Osteoblast (primary cell): ENCODE data around the gene CORO2A. TPM values are rescaled to one million over a fixed set of nuclear protein-coding genes. Genes with fewer than 3 reads are reported as not detected.

ENCODE experiments used
- DNase-seq: peaks from one replicate; pipeline ENCODE4 v3.0.0; 2011; ENCODE audit warnings: low spot score, mixed read lengths; ENCODE audit not compliant: insufficient read length; ENCODE audit errors: missing footprints
- H2AFZ ChIP-seq: 2 replicates; pipeline ENCODE4 v1.6.0; 2011; ENCODE audit warnings: mild to moderate bottlenecking, low read length
- H3K27ac ChIP-seq: 2 replicates; pipeline ENCODE4 v1.5.1; 2011; ENCODE audit warnings: mild to moderate bottlenecking, low read depth, low read length, moderate library complexity
- H3K27me3 ChIP-seq: 2 replicates; pipeline ENCODE4 v1.6.0; 2012; ENCODE audit warnings: mild to moderate bottlenecking, control low read depth, inconsistent platforms, low read length, moderate library complexity; ENCODE audit not compliant: insufficient read depth
- H3K36me3 ChIP-seq: 2 replicates; pipeline ENCODE4 v1.5.1; 2011; ENCODE audit warnings: mild to moderate bottlenecking, low read length, control low read depth, moderate library complexity; ENCODE audit not compliant: insufficient read depth
- H3K4me1 ChIP-seq: 2 replicates; pipeline ENCODE4 v1.5.1; 2011; ENCODE audit warnings: mild to moderate bottlenecking, low read length, control low read depth, moderate library complexity; ENCODE audit not compliant: insufficient read depth
- H3K4me2 ChIP-seq: 2 replicates; pipeline ENCODE4 v1.6.0; 2011; ENCODE audit warnings: mild to moderate bottlenecking, low read length; ENCODE audit not compliant: insufficient read depth
- H3K4me3 ChIP-seq: fragments of 200-600 bp; sonication (generic); 3 replicates; pipeline ENCODE4 v1.5.1; 2012; ENCODE audit warnings: mild to moderate bottlenecking, low read length, inconsistent platforms; ENCODE audit not compliant: insufficient read depth
- H3K79me2 ChIP-seq: 2 replicates; pipeline ENCODE4 v1.6.0; 2012; ENCODE audit warnings: mild to moderate bottlenecking, low read length, control low read depth, inconsistent platforms; ENCODE audit not compliant: insufficient read depth
- H3K9me3 ChIP-seq: 2 replicates; pipeline ENCODE4 v1.5.1; 2011; ENCODE audit warnings: low read depth, low read length, control low read depth
- H4K20me1 ChIP-seq: 2 replicates; pipeline ENCODE4 v1.6.0; 2012; ENCODE audit warnings: mild to moderate bottlenecking, low read length, control low read depth; ENCODE audit not compliant: insufficient read depth
- CTCF ChIP-seq: IDR thresholded peaks from 2 replicates; pipeline ENCODE4 v1.5.1; 2011; ENCODE audit warnings: mild to moderate bottlenecking, low read depth, low read length, moderate library complexity; ENCODE audit errors: extremely low read depth
- total RNA-seq: library from RNA; depleted of rRNA; stranded (reverse); fragments of >200 nt; gene quantifications from 2 replicates; pipeline ENCODE4 v1.2.3, GENCODE V29; 2012

CORO2A gene
- total RNA-seq, 1 donor: 0.72 TPM

- Histone ChIP-seq H3K27me3 (no peaks in the 10 kb centered on the region), H3K36me3 (peaks cover 27% of the 10 kb centered on the region), H2AFZ (no peak overlapping the region), H3K9me3 (no peaks in the 10 kb centered on the region), H3K4me3 (no peak overlapping the region), H3K4me2 (no peak overlapping the region), H4K20me1 (no peaks in the 10 kb centered on the region), H3K27ac (no peak overlapping the region), H3K4me1 (peaks cover 15% of the 10 kb centered on the region), H3K79me2 (no peaks in the 10 kb centered on the region)
- no peak for TF ChIP-seq CTCF
- DNase-seq: peak; percentile 62
Measured at GRCh38 chr9:98085944-98086343, 106.5 kb downstream of the CORO2A start.

GRCh38 chr9:98085058-98085457 is 107.4 kb downstream of the CORO2A start:
- H2AFZ ChIP-seq: no peak overlapping the region
- H3K27ac ChIP-seq: no peak overlapping the region
- no peak overlapping the region for H3K4me3 ChIP-seq
- H4K20me1 ChIP-seq: no peaks in the 10 kb centered on the region
- peaks cover 24% of the 10 kb centered on the region for H3K4me1 ChIP-seq
- no peak for TF ChIP-seq CTCF
- no peak for DNase-seq
- H3K4me2 ChIP-seq: no peak overlapping the region
- H3K36me3 ChIP-seq: peaks cover 33% of the 10 kb centered on the region
- no peaks in the 10 kb centered on the region for H3K27me3 ChIP-seq
- no peaks in the 10 kb centered on the region for H3K79me2 ChIP-seq
- H3K9me3 ChIP-seq: no peaks in the 10 kb centered on the region

GRCh38 chr9:98084396-98084795 is 108.0 kb downstream of the CORO2A start:
- Histone ChIP-seq H3K27ac (no peak overlapping the region), H3K36me3 (peaks cover 36% of the 10 kb centered on the region), H3K4me3 (no peak overlapping the region), H2AFZ (no peak overlapping the region), H3K27me3 (no peaks in the 10 kb centered on the region), H3K4me1 (peaks cover 24% of the 10 kb centered on the region), H4K20me1 (no peaks in the 10 kb centered on the region), H3K4me2 (no peak overlapping the region), H3K79me2 (peaks cover 2% of the 10 kb centered on the region), H3K9me3 (no peaks in the 10 kb centered on the region)
- TF ChIP-seq CTCF: no peak
- peak; percentile 62 for DNase-seq

- no peaks in the 10 kb centered on the region for H4K20me1 ChIP-seq
- H3K4me2 ChIP-seq: no peak overlapping the region
- peaks cover 43% of the 10 kb centered on the region for H3K36me3 ChIP-seq
- peaks cover 24% of the 10 kb centered on the region for H3K4me1 ChIP-seq
- H3K79me2 ChIP-seq: peaks cover 2% of the 10 kb centered on the region
- TF ChIP-seq CTCF: no peak
- no peaks in the 10 kb centered on the region for H3K9me3 ChIP-seq
- no peak for DNase-seq
- no peak overlapping the region for H3K4me3 ChIP-seq
- H3K27me3 ChIP-seq: no peaks in the 10 kb centered on the region
- no peak overlapping the region for H2AFZ ChIP-seq
- no peak overlapping the region for H3K27ac ChIP-seq
Measured at GRCh38 chr9:98083566-98084183, 108.8 kb downstream of the CORO2A start.
